ENCODE measurements around the gene CTIF.

GRCh38 chr18:48615566-48616401 lies 77.0 kb downstream of the CTIF start:
- TF ChIP-seq CTCF (IDR thresholded peaks at IDR 0.05; ENCODE audit: low read depth, low read length) (no peak), EZH2phosphoT487 (IDR thresholded peaks at IDR 0.05; ENCODE audit: low read depth) (no peak)
